G401 (cell line): ENCODE data around the gene C5AR2. TPM values are rescaled to one million over a fixed set of nuclear protein-coding genes. Genes with fewer than 3 reads are reported as not detected.
"Not testable (repeated sequence)": the region's sequence is repeated elsewhere in the genome, so short reads cannot be mapped to it uniquely, and the experiment has no call there.

Source experiments
- DNase-seq: peaks from one replicate; pipeline ENCODE4 v3.0.0-alpha.2; 2015; ENCODE audit warnings: low spot score
- in situ Hi-C: cut with HindIII; loops from 2 replicates; pipeline ENCODE4 v1.10.0; 2016; ENCODE audit warnings: low sequenced_read_pairs, mixed read lengths
- total RNA-seq: library from RNA; depleted of rRNA; stranded (reverse); fragments of >200 nt; shearing (Covaris generic); gene quantifications from 2 replicates; pipeline ENCODE4 v1.2.3, GENCODE V29; 2014; rRNA removed

C5AR2 gene
- total RNA-seq, 1 experiment from 2014 or later, result not detected

- in situ Hi-C loops, result no loop called here
- no peak for DNase-seq
Observed at GRCh38 chr19:47379381-47379938, 47.5 kb downstream of the C5AR2 start.

DNA sequence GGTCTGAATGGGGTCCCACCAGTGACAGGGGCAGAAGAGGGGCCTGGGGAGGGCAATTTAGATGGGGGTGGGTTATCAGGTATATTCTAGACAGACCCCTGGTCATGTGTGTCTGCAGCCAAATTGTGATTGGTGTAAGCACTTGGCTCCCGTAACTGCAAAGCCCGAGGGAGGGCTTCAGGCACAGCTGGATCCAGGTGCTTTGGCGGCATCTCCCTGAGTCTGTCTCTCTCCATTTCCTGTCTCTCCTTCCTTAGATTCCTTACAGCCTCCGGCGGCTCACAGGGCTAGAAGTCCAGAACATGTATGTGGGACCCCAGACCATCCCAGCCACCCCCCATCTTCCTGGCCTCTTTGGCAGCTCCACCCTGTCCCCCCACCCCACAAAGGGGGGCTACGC lies 48.6 kb downstream of the C5AR2 start:
- in situ Hi-C loops, result no loop called here
- no peak for DNase-seq

DNA sequence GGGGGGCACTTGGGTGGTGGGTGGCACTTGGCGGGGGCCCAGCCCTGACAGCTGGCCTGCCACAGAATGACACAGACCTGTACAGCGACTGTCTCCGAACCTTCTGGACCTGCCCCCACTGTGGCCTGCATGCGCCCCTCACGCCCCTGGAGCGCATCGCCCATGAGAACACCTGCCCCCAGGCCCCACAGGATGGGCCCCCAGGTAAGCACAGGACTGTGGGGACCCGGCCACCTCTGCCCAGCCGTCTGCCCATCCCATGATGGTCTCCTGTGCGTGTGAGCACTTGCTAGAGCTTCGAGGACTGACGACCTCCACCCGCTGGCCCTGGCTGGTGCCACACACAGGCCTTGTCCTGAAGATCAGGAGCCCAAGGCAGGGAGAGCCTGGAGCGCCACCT lies 49.1 kb downstream of the C5AR2 start:
- in situ Hi-C loops, result no loop called here
- no peak for DNase-seq

- in situ Hi-C loops, result no loop called here
- no peak for DNase-seq
Observed at GRCh38 chr19:47381653-47382279, 49.8 kb downstream of the C5AR2 start.

GRCh38 chr19:47383890-47384289 lies 51.9 kb downstream of the C5AR2 start:
- DNase-seq, in situ Hi-C loops: not testable (repeated sequence)

DNA sequence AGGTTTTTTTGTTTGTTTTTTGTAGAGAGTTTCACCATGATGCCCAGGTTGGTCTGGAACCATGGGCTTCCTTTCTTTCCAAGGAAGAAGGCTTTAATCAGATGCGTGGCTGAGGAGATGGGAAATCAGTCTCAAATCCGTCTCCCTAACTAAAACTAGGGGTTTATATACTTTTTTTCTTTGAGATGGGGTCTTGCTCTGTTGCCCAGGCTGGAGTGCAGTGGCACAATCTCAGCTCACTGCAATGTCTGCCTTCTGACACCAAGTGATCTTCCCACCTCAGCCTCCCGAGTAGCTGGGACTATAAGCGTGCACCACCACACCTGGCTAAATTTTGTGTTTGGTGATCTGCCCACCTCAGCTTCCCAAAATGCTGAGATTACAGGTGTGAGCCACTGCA lies 52.6 kb downstream of the C5AR2 start:
- DNase-seq, in situ Hi-C loops: not testable (repeated sequence)

DNA sequence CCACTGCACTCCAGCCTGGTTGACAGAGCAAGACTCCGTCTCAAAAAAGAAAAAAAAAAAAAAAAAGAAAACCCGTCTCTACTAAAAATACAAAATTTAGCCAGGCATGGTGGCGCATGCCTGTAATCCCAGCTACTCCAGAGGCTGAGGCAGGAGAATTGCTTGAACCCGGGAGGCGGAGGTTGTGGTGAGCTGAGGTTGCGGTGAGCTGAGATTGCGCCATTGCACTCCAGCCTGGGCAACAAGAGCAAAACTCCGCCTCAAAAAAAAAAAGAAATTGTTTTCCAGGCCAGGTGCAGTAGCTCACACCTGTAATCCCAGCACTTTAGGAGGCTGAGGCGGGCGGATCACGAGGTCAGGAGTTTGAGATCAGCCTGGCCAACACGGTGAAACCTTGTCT lies 54.6 kb downstream of the C5AR2 start:
- DNase-seq, result not testable (repeated sequence)

GRCh38 chr19:47387623-47388022 lies 55.6 kb downstream of the C5AR2 start:
- DNase-seq, in situ Hi-C loops: not testable (repeated sequence)

More for the DNA sequence above, 54.6 kb downstream of the C5AR2 start:
- in situ Hi-C loops, result not testable (repeated sequence)

- in situ Hi-C loops, DNase-seq: not testable (repeated sequence)
Observed at GRCh38 chr19:47388721-47389120, 56.7 kb downstream of the C5AR2 start.

- DNase-seq, result no peak
- in situ Hi-C loops, result no loop called here
Observed at GRCh38 chr19:47389150-47389556, 57.2 kb downstream of the C5AR2 start.

DNA sequence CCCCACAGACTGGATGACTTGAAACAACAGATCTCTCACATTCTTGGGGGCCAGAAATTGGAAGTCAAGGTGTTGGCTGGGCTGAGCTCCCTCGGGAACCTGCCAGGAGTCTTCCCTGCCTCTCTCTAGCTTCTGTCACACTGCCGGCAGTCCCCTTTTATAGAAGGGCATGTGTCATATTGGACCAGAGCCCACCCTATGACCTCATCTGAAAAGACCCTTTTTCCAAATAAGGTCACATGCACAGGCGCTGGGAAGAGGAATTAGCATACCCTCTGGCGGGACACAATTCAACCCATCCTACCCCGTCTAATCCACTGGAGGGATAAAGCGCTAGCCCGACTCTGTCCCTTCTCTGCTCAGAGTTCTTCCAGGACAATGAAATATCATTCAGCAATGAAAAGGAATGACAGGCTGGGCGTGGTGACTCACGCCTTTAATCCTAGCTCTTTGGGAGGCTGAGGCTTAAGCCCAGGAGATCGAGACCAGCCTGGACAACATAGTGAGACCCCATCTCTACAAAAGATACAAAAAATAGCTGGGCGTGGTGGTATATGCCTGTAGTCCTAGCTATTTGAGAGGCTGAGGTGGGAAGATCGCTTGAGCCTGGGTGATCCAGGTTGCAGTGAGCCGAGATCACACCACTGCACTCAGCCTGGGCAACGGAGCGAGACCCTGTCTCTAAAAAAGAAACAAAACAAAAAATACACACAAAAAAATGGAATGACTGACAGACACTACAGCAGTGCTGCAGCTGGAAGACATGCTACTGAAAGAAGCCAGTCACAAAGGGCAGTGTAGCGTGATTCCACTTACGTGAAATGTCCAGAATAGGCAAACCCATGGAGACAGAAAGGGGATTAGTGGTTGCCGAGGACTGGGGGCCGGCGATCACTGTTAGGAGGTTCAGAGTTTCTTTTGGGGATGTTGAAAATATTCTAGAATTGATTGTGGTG lies 58.8 kb downstream of the C5AR2 start:
- DNase-seq, result no peak
- in situ Hi-C loops, result no loop called here

DNA sequence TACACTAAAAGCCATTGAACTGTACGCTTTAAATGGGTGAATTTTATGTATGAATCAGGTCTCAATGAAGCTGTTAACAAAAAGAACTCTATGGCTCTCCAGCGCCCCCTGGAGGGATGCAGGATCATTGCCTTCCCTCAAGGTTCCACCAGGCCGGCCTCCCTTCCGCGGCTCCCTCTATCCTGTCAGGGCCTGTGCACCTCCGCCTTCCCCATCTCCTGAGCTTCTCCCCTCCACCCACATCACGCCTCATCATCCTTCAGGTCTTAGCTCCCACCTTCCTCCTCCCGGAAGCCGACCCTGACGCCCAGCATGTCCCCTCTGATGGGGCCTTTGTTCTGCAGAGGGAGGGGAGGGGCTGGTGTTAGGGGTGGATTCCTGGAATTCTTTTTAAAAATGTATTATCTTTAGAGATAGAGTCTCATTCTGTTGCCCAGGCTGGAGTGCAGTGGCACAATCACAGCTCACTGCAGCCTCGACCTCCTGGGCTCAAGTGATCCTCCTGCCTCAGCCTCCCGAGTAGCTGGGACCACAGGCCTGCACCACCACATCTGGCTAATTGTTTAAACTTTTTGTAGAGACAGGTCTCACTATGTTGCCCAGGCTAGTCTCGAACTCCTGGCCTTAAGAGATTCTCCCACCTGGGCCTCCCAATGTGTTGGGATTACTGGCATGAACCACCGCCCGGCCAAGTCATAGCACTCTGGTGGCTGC lies 59.7 kb downstream of the C5AR2 start:
- DNase-seq, result peak; percentile 82
- in situ Hi-C loops, result no loop called here

Other genes starting within 250 kb of the C5AR2 start
- 12.4 and 16.8 TPM in 2 replicates for gene ZC3H4, start 218.4 kb upstream of the C5AR2 start, total RNA-seq
- 603 and 649 TPM in 2 replicates for gene SAE1, start 201.3 kb upstream of the C5AR2 start, total RNA-seq
- gene BBC3, start 101.0 kb upstream of the C5AR2 start, total RNA-seq, result 38.6 and 66.3 TPM in 2 replicates
- 16.5 and 22.2 TPM in 2 replicates for gene CCDC9, start 75.7 kb upstream of the C5AR2 start, total RNA-seq
- 7.0 and 11.0 TPM in 2 replicates for gene INAFM1, start 57.3 kb upstream of the C5AR2 start, total RNA-seq
- 0.68 and 0.92 TPM in 2 replicates for gene C5AR1, start 22.3 kb upstream of the C5AR2 start, total RNA-seq
- gene DHX34, start 17.1 kb downstream of the C5AR2 start, total RNA-seq, result 13.9 and 16.7 TPM in 2 replicates
- 114 and 148 TPM in 2 replicates for gene MEIS3, start 87.4 kb downstream of the C5AR2 start, total RNA-seq
- 3.5 and 3.8 TPM in 2 replicates for gene SLC8A2, start 139.7 kb downstream of the C5AR2 start, total RNA-seq
- 31.5 and 44.5 TPM in 2 replicates for gene KPTN, start 152.0 kb downstream of the C5AR2 start, total RNA-seq
- 54.7 and 75.9 TPM in 2 replicates for gene NAPA, start 182.9 kb downstream of the C5AR2 start, total RNA-seq
- gene ZNF541, start 241.0 kb downstream of the C5AR2 start, total RNA-seq, result not detected in 2 replicates